Suppressor macrophage treated with lipopolysaccharide for 4 hours (primary cell): ENCODE data around the gene VDAC2.
A peak's percentile ranks its signal among the peaks of the same experiment; 100 is the strongest.
"Not testable (repeated sequence)": the region's sequence is repeated elsewhere in the genome, so short reads cannot be mapped to it uniquely, and the experiment has no call there.

Experiments
- DNase-seq: peaks from one replicate; pipeline ENCODE4 v3.0.0-alpha.2; 2020

Gene VDAC2

DNA sequence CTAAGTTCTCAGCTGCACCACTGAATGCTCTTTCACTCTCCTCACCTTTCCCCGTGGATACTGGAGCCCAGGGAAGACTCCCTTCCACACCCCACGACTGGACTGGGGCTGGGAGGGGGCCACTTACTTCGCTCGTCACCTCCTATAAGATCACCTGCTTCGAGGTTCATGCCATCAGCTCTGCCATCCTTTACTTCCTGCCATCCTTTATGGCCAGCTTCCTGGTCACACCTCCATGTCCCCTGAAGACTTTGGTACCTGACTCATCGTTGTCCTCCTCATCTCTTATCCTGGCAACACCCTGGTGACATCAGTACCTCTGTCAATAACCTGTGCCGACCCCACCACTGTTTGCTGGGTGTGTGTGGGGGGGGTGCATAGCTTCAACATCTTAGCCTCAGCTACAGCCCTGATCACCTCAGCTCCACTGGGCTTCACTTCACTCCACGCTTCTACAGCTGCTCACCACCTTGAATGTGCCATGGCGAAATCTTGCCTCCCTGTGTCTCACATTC is 8.7 kb upstream of the VDAC2 start:
- DNase-seq: no peak

DNA sequence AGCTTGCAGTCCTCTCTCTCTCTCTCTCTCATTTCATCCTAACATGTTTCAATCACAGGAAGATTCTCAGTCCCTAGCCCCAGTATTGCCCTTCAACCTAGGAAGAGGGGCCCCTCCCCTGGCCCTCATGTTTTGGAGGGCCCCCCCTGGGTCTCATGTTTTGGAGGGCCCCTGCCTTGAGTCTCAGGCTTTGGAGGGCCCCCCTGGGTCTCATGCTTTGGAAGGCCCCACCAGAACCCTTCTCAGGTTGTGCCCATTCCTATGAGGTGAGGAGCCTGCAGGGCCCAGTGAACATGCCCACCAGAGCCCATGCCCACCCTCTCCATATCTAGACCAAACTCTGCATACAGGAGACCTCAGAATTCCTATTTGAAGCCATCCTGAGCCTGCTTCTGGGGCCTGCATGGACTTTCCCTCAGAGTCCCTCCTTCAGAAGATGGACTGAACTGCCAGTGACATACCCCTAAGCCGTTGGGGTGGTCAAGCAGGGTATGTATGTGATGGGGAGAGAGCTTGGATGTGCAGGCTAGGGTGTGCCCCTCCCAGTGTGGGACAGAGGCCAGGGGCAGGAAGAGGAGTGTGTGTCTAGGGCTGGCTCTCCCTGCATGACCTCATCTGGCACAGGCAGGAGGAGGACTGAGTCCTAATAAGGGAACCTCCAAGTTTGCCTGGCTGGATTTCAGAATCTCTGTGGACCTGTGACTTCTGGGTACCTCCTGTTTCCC is 8.1 kb upstream of the VDAC2 start:
- DNase-seq: peak; percentile 12

DNA sequence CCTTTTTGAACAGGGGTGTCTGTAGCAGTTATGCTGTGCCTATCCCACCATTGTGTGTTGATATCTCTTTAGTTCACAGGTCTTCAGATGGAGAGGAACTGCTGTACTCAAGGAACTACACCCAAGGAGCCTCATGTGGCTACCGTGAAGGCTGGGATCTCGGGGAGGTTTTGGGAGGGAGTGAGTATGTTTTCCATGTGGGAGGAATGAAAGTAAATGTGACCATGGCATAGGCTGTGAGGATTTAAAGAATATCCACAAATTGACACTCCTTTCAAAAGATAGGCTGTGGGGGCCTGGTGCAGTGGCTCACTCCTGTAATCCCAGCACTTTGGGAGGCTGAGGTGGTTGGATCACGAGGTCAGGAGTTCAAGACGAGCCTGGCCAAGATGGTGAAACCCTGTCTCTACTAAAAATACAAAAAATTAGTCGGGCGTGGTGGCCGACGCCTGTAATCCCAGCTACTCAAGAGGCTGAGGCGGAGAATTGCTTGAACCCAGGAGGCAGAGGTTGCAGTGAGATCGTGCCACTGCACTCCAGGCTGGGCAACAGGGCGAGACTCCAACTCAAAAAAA is 7.5 kb upstream of the VDAC2 start:
- not testable (repeated sequence) for DNase-seq

DNA sequence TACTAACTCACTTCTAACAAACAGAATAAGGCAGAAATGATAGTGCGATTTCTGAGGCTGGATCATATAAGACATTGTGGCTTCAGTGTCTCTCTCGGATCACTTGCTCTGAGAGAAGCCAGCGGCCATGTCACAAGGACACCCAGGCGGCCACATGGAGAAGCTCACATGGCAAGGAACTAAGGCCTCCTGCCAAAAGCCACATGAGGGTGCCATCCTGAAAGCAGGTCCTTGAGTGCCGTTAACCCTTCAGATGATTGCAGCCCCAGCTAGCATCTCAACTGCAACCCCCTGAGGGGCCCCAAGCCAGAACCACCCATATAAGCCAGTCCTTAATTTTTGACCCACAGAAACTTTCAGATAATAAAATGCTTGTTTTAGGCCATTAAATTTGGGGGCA is 6.9 kb upstream of the VDAC2 start:
- DNase-seq: no peak

DNA sequence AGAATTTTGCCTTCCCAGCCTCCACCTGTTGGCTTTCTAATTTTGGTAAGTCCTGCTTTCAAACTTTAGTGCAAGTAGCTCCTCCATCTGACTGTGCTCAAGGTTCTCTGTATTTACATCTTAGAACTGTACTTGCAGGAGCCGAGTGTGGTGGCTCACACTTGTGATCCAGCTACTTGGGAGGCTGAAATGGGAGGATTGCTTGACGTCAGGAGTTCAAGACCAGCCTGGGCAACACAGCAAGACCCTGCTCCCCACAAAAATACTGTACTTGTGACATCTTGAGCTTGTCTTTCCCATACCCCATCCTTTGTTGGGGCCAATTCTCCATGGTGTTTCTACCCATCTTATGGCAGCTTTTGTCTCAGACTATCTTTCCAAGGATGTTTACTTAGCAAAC is 4.7 kb upstream of the VDAC2 start:
- DNase-seq: no peak

DNA sequence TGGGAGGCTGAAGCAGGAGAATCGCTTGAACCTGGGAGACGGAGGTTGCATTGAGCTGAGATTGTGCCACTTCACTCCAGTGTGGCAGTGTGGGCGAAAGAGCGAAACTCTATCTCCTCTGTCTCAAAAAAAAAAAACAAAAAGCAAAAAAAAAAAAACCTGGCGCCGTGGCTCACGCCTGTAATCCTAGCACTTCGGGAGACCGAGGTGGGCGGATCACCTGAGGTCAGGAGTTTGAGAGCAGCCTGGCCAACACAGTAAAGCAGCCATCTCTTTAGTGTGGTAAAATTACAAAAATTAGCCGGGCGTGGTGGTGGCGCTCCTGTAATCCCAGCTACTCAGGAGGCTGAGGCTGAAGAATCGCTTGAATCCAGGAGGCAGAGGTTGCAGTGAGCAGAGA is 4.0 kb upstream of the VDAC2 start:
- DNase-seq: not testable (repeated sequence)

DNA sequence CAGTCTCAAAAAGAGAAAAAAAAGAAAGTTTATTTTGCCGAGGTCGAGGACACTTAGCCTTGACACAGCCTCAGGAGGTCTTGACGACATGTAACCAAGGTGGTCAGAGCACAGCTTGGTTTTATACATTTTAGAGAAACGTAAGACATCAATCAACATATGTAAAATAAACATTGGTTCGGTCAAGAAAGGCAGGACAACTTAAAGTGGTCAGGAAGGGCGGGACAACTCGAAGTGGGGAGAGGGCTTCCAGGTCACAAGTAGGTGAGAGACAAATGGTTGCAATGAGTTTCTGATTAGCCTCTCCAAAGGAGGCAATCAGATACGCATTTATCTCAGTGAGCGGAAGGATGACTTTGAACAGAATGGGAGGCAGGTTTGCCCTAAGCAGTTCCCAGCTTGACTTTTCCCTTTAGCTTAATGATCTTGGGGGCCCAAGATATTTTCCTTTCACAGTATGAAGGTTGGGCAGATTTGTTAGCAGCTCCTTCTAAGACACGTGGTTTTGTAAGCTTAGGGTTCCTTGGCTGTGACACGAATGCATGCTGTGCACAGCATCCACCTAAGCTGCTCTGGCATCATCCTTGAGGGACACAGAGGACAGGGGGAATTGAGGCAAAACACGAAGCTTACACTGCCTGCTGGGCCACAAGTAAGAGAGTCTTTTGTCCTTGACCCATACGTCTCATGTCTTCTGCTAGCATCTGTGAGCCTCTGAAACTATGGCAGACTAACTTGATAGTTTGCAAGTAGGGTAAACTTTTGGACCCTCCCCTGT is 3.3 kb upstream of the VDAC2 start:
- DNase-seq: no peak

DNA sequence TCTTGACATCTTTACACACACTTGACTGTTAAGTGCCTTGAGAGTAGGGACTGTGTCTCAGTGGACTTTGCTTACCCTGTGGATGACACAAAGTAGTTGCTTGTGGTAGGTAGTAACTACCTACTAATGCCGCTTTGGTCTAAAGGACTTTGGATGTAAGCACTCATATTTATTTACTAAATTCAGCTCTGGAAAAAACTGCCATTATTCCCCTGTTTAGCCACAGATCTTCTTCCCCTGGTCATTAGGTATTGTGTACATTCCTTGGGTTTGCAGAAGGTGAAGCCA is 2.8 kb upstream of the VDAC2 start:
- no peak for DNase-seq

DNA sequence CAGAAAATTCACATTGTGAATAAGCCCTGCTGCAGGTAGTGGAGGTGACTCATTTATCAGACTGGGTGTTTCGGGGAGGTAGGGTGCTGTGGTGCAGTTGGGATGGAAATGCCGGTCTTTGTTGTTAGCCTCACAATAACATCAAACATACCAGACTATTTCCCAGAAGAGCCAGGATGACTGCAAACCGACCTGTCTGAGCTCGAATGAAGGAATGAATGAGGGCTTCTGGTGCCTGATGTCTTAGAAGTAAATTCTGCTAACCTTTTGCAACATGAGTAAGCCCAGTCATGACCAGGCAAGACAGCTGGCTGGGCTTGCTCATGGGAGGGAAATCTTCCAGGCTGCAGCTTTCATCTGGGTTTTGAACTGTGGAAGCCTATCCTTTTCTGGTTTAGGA is 2.4 kb upstream of the VDAC2 start:
- no peak for DNase-seq

DNA sequence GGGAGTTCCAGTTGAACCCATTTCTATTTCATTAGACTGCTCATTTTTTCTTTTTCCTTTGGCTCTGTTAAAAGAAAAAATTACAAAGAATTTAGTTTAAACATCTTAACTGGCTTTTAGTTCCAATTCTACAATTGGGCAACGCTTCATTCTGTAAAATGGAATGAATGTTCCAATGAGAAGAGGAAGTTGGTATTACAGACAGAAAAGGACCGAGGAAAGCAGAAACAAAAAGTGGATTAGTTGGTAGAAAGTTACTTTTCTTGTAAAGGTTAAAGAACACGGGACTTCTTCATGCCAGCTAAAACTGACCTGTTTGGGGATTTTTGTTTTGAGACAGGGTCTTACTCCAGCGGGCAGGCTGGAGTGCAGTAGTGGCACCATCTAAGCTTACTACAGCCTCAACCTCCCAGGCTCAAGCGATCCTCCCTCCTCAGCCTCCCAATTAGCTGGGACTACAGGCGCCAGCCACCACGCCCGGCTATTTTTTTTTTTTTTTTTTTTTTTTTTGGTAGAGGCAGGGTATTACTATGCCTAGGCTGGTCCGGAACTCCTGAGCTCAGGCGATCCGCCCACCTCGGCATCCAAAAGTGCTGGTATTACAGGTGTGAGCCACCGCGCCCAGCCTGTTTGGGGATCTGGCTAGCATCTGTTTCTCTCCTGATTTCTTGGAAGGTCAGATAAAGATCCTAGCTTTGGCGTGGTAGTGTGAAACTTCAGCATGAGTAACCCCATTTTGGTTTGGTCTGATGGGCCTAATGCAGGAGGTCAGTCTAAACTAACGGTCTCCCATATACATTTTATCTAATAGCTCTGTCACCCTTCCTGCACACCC is 1.3 kb upstream of the VDAC2 start:
- DNase-seq: peak; percentile 64

DNA sequence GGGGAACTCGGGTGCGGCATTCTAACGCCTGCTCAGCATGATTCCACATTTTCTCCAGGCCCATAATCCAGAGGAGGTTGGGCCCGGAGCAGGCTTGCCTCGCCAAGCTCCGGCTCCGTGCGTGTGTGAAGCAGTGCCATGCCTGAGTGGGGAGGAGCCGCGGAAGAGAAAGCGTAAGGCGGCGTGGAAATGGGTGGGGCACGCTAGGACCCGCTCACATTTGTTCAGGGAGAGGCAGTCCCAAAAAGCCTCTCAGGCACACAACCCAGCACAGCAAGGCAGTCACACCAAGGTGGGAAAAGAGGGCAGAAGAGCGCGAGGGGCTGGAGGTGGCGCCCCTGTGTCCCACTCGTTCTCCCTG is 695 bp upstream of the VDAC2 start:
- DNase-seq: peak; percentile 85

DNA sequence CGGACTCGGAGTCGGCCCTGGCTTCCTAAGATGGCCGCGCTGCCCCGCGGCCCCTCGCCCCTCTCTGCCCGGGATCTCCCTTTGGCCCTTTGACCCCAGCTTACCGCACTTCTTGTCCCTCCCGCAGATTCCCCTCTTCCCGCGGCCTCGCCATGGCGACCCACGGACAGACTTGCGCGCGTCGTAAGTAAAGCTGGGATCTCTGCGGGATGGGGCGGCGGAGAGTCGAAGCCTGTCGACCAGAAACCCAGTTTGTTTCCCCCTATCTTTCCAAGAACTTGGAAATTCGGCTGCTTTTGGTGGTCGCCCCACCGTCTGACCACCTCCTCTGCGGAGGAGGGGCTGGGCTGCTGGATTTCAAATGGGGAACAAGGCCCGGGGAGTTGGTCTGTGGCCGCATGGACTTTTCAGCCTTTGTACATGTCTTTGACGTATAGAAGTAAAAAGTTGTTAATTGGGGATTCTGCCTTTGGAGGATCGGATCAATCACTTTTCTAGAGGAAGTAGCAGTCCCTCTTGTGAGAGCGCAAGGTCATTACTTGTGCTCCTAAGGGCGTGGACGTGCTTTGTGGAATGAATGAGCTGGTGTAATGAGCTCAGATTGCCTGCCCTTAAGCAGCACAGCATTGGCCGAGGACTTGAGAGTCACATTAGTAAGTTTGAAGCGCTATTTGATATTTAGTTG is 553 bp downstream of the VDAC2 start:
- DNase-seq: peak; percentile 67

DNA sequence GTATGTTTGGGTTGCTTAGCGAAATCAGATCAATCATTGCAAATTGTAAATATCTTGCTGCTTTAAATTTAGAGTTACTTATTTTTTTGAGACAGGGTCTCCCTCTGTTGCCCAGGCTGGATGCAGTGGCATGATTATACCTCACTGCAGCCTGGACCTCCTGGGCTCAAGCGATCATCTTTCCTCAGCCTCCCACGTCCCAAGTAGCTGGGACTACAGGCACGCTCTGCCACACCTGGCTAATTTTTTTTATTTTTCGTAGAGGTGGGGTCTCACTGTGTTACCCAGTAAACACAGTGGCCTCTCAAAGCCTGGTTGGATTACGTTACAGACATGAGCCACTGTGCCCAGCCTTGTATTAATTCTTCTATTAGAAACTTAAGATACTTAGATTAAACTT is 1.7 kb downstream of the VDAC2 start:
- no peak for DNase-seq

DNA sequence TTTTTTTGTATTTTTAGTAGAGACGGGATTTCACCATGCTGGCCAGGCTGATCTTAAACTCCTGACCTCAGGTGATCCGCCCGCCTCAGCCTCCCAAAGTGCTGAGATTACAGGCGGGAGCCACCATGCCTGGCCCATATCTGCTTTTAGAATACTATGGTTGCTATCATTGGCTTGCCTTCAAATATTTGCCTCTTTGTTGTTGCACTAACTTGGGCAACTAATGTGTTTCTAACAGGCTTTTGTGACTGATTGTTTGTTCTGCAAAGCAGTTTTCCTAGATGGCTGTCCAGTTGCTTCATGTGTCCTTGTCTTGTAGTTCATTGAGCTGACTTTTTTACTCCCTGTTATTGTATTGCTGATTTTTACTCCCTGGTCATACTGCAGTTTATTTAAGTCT is 9.7 kb downstream of the VDAC2 start:
- DNase-seq: no peak

DNA sequence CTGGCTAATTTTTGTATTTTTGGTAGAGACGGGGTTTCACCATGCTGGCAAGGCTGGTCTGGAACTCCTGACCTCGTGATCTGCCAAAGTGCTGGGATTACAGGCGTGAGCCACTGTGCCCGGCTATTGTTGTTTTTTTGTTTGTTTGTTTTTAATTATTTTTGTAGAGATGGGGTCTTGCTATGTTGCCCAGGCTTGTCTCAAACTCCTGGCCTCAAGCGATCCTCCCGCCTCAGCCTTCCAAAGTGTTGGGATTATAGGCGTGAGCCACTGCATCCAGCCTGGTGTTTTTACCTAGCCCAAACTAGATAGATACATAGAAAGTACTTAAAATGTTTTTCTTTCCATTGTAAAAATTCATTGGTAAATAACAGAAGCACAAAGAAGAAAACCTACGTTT is 10.9 kb downstream of the VDAC2 start:
- not testable (repeated sequence) for DNase-seq

DNA sequence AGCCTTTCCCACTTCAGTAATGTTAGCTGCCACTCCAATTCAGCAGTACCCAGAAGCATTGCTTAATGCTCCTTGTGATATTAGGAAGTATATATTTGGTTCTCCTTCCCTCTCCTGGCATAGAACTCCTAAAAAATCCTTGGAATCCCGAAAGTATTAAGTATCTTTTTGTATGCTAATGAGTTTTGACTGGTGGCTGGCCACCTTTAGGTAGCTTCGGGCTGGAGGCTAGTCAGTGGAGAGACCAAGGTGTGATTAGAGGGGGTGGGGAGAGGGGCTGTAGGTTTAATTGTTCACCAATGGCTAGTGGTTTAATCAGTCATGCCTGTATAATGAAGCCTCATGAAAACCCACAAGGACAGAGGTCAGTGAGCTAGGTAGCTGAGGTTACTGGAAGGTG is 12.9 kb downstream of the VDAC2 start:
- no peak for DNase-seq

DNA sequence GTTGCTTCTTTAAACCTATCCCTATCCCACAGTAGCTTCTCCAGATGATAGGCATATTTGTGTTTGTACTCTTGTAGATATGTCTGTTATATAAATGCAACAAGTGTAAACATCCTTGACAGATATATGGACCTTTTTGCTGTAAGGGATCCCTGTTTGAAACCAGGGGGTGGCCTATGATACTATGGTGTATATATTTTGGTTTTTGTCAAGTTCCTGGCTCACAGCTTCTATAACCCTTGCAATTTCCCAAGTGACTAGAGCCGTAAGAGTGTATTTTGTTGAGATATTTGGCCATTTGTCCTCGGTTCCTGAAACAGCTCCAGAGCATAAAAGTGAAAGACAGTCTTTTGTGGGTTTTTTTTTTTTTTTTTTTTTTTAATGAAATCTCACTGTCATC is 15.5 kb downstream of the VDAC2 start:
- no peak for DNase-seq

DNA sequence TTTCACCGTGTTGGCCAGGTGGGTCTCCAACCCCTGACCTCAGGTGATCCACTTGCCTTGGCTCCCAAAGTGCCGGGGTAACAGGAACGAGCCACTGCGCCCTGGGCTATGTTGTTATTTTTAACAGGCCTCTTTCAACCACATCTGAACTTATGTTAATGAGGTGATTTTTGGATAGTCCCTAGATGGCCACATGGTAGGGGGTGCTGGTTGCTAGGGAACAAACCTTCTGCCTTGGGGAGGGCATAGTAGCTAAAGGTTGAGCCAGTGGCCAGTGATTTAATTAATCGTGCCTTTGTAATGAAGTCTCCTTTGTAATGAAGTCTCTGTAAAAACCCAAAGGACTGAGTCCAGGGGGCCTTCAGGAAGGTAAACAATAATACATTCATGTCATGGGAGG is 16.1 kb downstream of the VDAC2 start:
- DNase-seq: no peak

DNA sequence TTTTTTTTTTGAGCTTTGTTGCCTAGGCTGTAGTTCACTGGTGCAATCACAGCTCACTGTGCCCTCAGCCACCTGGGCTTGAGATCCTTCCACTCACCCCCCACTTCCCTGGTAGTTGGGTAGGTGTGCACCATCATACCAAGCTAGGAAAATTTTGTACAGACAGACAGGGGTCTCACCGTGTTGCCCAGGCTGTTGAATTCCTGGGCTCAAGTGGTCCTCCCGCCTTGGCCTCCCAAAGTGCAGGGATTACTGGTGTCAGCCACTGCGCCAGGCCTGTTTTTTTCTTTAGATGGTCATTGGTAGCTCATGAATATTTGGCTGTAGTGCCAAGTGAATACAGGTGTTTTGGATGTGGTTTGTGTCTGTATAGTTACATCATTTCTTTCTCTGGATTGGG is 17.7 kb downstream of the VDAC2 start:
- DNase-seq: no peak

DNA sequence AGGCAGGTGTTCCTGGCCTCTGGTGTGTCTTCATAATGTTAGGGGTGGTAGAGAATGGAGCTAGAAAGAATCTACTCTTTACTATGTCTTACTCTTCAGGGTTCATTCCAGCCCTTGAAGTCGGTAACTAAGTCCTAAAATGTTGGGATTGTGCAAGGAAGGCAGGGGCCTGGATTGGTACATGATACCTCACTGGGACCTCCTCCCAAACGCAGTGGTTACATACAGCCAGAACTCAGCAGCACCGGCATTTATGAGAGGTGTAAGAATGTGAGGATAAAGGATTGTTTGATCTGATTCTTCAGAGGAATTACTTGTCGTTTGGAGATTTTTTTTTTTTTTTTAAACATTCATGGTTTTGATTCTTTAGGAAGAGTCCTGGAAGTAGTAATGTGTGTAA is 18.2 kb downstream of the VDAC2 start:
- DNase-seq: no peak

DNA sequence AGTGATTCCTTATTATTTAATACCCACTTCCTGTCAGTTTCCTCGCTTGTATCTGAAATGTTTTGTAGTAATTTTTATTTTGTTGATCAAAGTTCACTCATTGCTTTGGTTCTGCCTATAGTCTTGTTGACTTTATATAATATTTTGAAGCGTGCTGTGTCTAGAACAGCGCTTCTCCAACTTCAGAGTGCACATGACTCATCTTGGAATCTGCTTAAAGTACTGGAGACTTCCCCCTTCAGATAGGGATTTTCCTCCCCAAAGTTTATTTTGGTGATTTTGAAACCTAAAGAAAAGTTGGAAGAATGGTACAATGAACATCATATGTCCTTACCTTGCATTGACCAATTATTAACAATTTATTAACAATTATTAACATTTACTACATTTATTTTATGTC is 19.4 kb downstream of the VDAC2 start:
- DNase-seq: peak; percentile 33

DNA sequence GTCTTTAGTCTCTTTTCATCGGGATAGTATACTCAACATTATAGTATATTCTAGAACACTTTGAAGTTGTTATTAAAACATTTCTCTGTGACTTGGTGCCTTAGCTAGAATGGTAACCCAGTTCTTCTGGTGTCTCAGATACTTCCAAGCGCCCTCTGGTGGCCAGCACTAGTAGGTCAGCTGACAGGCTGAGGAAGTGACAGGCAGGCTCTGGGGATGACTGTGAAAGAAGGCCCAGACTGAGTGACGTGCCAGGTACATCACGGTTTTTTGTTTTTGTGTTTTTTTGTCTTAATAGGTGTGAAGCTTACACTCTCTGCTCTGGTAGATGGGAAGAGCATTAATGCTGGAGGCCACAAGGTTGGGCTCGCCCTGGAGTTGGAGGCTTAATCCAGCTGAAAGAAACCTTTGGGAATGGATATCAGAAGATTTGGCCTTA is 20.0 kb downstream of the VDAC2 start:
- DNase-seq: peak; percentile 94
